ENCODE measurements around the gene ADGRL3.

GRCh38 chr4:61217222-61217621 lies 17.1 kb downstream of the ADGRL3 start:
- TF ChIP-seq CTCF (IDR thresholded peaks at IDR 0.05) (no peak), EZH2 (IDR thresholded peaks at IDR 0.05; ENCODE audit: borderline replicate concordance, insufficient read depth, low read depth, low read length, poor library complexity, severe bottlenecking) (no peak)

All from B cell (primary cell).